H1 (cell line): Measurements from ENCODE around the gene CBFA2T2.

ENCODE experiments used
- CEBPB ChIP-seq: IDR thresholded peaks from 2 replicates; pipeline ENCODE4 v1.6.1; 2012; ENCODE audit warnings: low read depth, low read length
- EP300 ChIP-seq, 2 experiments: IDR thresholded peaks; 1 replicate in 1 of 2; 2 replicates in 1 of 2; pipeline ENCODE4 v1.6.1; 2011 to 2012; ENCODE audit warnings: low read depth in 2 of 2, low read length in 2 of 2, mild to moderate bottlenecking in 2 of 2, borderline replicate concordance in 1 of 2, inconsistent platforms in 1 of 2, moderate library complexity in 1 of 2
- KDM1A ChIP-seq: fragments of 200-600, 300-600 bp; sonication (generic); IDR thresholded peaks from 2 replicates; pipeline ENCODE4 v1.7.1; 2016; ENCODE audit warnings: mild to moderate bottlenecking, low read length, borderline replicate concordance
- PHF8 ChIP-seq: fragments of 200-600 bp; sonication (generic); conservative IDR thresholded peaks from 2 replicates; pipeline ENCODE4 v1.7.1; 2012; ENCODE audit warnings: low read depth, mild to moderate bottlenecking, inconsistent platforms, low read length, moderate library complexity
- POLR2AphosphoS5 ChIP-seq: IDR thresholded peaks from 2 replicates; pipeline ENCODE4 v1.6.1; 2011; ENCODE audit warnings: low read depth, low read length
- RAD21 ChIP-seq, 2 experiments: IDR thresholded peaks in 1 of 2; conservative IDR thresholded peaks in 1 of 2; 2 replicates each; pipeline ENCODE4 v1.6.1; 2011; ENCODE audit warnings: low read depth in 2 of 2, low read length in 2 of 2, improper control_type of control experiment in 1 of 2, inconsistent platforms in 1 of 2, mild to moderate bottlenecking in 1 of 2, moderate library complexity in 1 of 2
- RFX5 ChIP-seq: IDR thresholded peaks from 2 replicates; pipeline ENCODE4 v1.6.1; 2011; ENCODE audit warnings: low read depth, low read length, improper control_type of control experiment, borderline replicate concordance
- RNF2 ChIP-seq: fragments of 200-900, 300-1000 bp; sonication (generic); IDR thresholded peaks from 2 replicates; pipeline ENCODE4 v1.7.1; 2016; ENCODE audit warnings: borderline replicate concordance, low read depth, mild to moderate bottlenecking, antibody characterized with exemption, low read length; ENCODE audit not compliant: poor library complexity, severe bottlenecking; ENCODE audit errors: missing control alignments
- SIX5 ChIP-seq: IDR thresholded peaks from 2 replicates; pipeline ENCODE4 v1.6.1; 2011; ENCODE audit warnings: mild to moderate bottlenecking, low read depth, low read length
- TF ChIP-seq, protein P1 (sequence below), 3 experiments: IDR thresholded peaks; 1 replicate in 2 of 3; 2 replicates in 1 of 3; pipeline versions ENCODE4 v1.5.1 to v1.6.1; 2011; ENCODE audit warnings: low read length in 3 of 3, mild to moderate bottlenecking in 3 of 3, inconsistent platforms in 2 of 3, low read depth in 1 of 3, moderate library complexity in 1 of 3; ENCODE audit not compliant: insufficient read depth in 1 of 3; ENCODE audit errors: control extremely low read depth in 1 of 3

- TF ChIP-seq POLR2AphosphoS5 (no peak), KDM1A (no peak), RFX5 (no peak), EP300 (IDR thresholded peaks at IDR 0.05; ENCODE audit: borderline replicate concordance in 1 of 2, low read depth in 2 of 2, low read length in 2 of 2) (no peak), PHF8 (no peak), RAD21 (IDR thresholded peaks at IDR 0.05 in 1 of 2, conservative IDR thresholded peaks at IDR 0.05 in 1 of 2; ENCODE audit: low read depth in 2 of 2, low read length in 2 of 2) (no peak), RNF2 (no peak), SIX5 (no peak), CEBPB (no peak)
- TF ChIP-seq, protein P1, sequence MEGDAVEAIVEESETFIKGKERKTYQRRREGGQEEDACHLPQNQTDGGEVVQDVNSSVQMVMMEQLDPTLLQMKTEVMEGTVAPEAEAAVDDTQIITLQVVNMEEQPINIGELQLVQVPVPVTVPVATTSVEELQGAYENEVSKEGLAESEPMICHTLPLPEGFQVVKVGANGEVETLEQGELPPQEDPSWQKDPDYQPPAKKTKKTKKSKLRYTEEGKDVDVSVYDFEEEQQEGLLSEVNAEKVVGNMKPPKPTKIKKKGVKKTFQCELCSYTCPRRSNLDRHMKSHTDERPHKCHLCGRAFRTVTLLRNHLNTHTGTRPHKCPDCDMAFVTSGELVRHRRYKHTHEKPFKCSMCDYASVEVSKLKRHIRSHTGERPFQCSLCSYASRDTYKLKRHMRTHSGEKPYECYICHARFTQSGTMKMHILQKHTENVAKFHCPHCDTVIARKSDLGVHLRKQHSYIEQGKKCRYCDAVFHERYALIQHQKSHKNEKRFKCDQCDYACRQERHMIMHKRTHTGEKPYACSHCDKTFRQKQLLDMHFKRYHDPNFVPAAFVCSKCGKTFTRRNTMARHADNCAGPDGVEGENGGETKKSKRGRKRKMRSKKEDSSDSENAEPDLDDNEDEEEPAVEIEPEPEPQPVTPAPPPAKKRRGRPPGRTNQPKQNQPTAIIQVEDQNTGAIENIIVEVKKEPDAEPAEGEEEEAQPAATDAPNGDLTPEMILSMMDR (IDR thresholded peaks at IDR 0.05; ENCODE audit: control extremely low read depth in 1 of 3, insufficient read depth in 1 of 3, low read depth in 1 of 3, low read length in 3 of 3): no peak
Observed at GRCh38 chr20:33556246-33556645, 66.3 kb downstream of the CBFA2T2 start.
